GM12878 (cell line): ENCODE measurements around the gene MAGI2. TPM values are rescaled to one million over a fixed set of nuclear protein-coding genes. Genes with fewer than 3 reads are reported as not detected.

Experiments
- ATAC-seq: fragments of 200-7000 bp; cut with Tn5 transposase; 3 replicates; pipeline ENCODE4 v1.9.1; 2020; ENCODE audit warnings: mild to moderate bottlenecking, moderate library complexity
- BruUV-seq: library from RNA; stranded (reverse); fragments of 400-500 nt; replicated peaks from 2 replicates; lab custom pipeline; 2021; lab: Mats Ljungman, UMichigan
- CTCF ChIA-PET: fragments of 300-600 bp; sonication (Branson Sonifier 250); formaldehyde crosslinking; extraction: SDS; loops from one replicate; lab custom pipeline; 2021; ENCODE audit warnings: inconsistent platforms; lab: Yijun Ruan, JAX
- POLR2A ChIA-PET: fragments of 350-600 bp; formaldehyde crosslinking; extraction: SDS; loops from one replicate; lab custom pipeline; 2021; ENCODE audit warnings: inconsistent platforms; lab: Charles Lee
- RAD21 ChIA-PET: fragments of 300-600 bp; sonication (Branson Sonifier 250); formaldehyde crosslinking; loops from one replicate; lab custom pipeline; 2023; ENCODE audit warnings: antibody characterized with exemption; ENCODE audit not compliant: unreplicated experiment; lab: Charles Lee
- SMC1A ChIA-PET: fragments of 300-600 bp; sonication (Branson Sonifier 250); formaldehyde crosslinking; loops from one replicate; lab custom pipeline; 2023; ENCODE audit not compliant: unreplicated experiment, uncharacterized antibody; lab: Charles Lee
- DNase-seq: peaks from one replicate; pipeline ENCODE4 v3.0.0-alpha.2; 2011; ENCODE audit warnings: low read depth, low spot score
- FAIRE-seq: peaks from 3 replicates; lab custom pipeline; 2011; peaks lifted over from hg19 to GRCh38; lab: Jason Lieb, UNC
- H2AFZ ChIP-seq: 2 replicates; pipeline ENCODE4 v1.6.0; 2011; ENCODE audit warnings: low read depth, low read length, control low read depth; ENCODE audit not compliant: control insufficient read depth
- H3K27ac ChIP-seq: 2 replicates; pipeline ENCODE4 v1.5.1; 2011; ENCODE audit warnings: control low read depth; ENCODE audit not compliant: control insufficient read depth, insufficient read depth
- H3K27me3 ChIP-seq, 2 experiments: replicated peaks in 1 of 2; 2 replicates each; pipeline versions ENCODE4 v1.6.0 to v1.6.1; 2011; ENCODE audit warnings: low read length in 1 of 2; ENCODE audit not compliant: control insufficient read depth in 2 of 2, insufficient read depth in 2 of 2
- H3K36me3 ChIP-seq, 2 experiments: 2 replicates each; pipeline ENCODE4 v1.5.1; 2011; ENCODE audit warnings: low read length in 1 of 2; ENCODE audit not compliant: control insufficient read depth in 2 of 2, insufficient read depth in 2 of 2
- H3K4me1 ChIP-seq: 2 replicates; pipeline ENCODE4 v1.6.1; 2011; ENCODE audit warnings: mild to moderate bottlenecking, low read length, moderate library complexity, mixed read lengths; ENCODE audit not compliant: control insufficient read depth, insufficient read depth
- H3K4me2 ChIP-seq: 2 replicates; pipeline ENCODE4 v1.6.0; 2011; ENCODE audit warnings: control low read depth; ENCODE audit not compliant: control insufficient read depth, insufficient read depth
- H3K4me3 ChIP-seq: fragments of 200-600 bp; sonication (generic); 2 replicates; pipeline ENCODE4 v1.5.1; 2016
- H3K79me2 ChIP-seq: 2 replicates; pipeline ENCODE4 v1.6.0; 2011; ENCODE audit warnings: low read length; ENCODE audit not compliant: control insufficient read depth, insufficient read depth
- H3K9ac ChIP-seq: 2 replicates; pipeline ENCODE4 v1.8.0; 2011; ENCODE audit warnings: low read length, control low read depth, mixed read lengths; ENCODE audit not compliant: control insufficient read depth, insufficient read depth
- H3K9me3 ChIP-seq: replicated peaks from 3 replicates; pipeline ENCODE4 v1.5.1; 2011; ENCODE audit warnings: mild to moderate bottlenecking, low read length; ENCODE audit not compliant: control insufficient read depth, insufficient read depth
- H4K20me1 ChIP-seq: 2 replicates; pipeline ENCODE4 v1.6.0; 2011; ENCODE audit not compliant: control insufficient read depth, insufficient read depth
- ATF7 ChIP-seq: fragments of 450-650 bp; IDR thresholded peaks from 2 replicates; pipeline ENCODE4 v1.6.1; 2016; ENCODE audit warnings: low read depth, mild to moderate bottlenecking
- DPF2 ChIP-seq: fragments of 450-650 bp; IDR thresholded peaks from 2 replicates; pipeline ENCODE4 v1.6.1; 2017; ENCODE audit warnings: mild to moderate bottlenecking
- FOXK2 ChIP-seq: fragments of 450-650 bp; IDR thresholded peaks from 2 replicates; pipeline ENCODE4 v1.6.1; 2017; ENCODE audit warnings: mild to moderate bottlenecking, moderate library complexity
- MXI1 ChIP-seq: fragments of 150-350 bp; IDR thresholded peaks from 2 replicates; pipeline ENCODE4 v1.6.1; 2011; ENCODE audit warnings: low read depth, mild to moderate bottlenecking, inconsistent platforms, low read length, improper control_type of control experiment
- SPI1 ChIP-seq: IDR thresholded peaks from 2 replicates; pipeline ENCODE4 v1.6.1; 2011; ENCODE audit warnings: low read depth, mild to moderate bottlenecking, low read length, moderate library complexity, borderline replicate concordance; ENCODE audit not compliant: insufficient read depth
- WRNIP1 ChIP-seq: IDR thresholded peaks from 2 replicates; pipeline ENCODE4 v1.6.1; 2011; ENCODE audit warnings: low read depth, low read length, improper control_type of control experiment, borderline replicate concordance
- ZBTB4 ChIP-seq: fragments of 450-650 bp; formaldehyde crosslinking; IDR thresholded peaks from 2 replicates; pipeline ENCODE4 v1.4.0; 2022; ENCODE audit warnings: mild to moderate bottlenecking, moderate library complexity
- ZNF687 ChIP-seq: fragments of 450-650 bp; IDR thresholded peaks from 2 replicates; pipeline ENCODE4 v1.6.1; 2017; ENCODE audit warnings: mild to moderate bottlenecking, moderate library complexity
- in situ Hi-C: fragments of 300-500 bp; cut with MboI; formaldehyde crosslinking; loops from 9 replicates; pipeline ENCODE4 v1.14.3; 2018; ENCODE audit warnings: mixed read lengths
- intact Hi-C: fragments of 100-400 bp; cut with micrococcal nuclease; formaldehyde crosslinking; loops from one replicate; pipeline ENCODE4 v1.14.2; 2022; ENCODE audit not compliant: unreplicated experiment
- polyA plus RNA-seq, 11 experiments: library from polyadenylated mRNA; depleted of rRNA in 4 of 11; unstranded in 6 of 11; stranded (reverse) in 5 of 11; fragments of >200 nt; fragmentation: Nextera tagmentation in 4 of 11; fragmentation: Illumina TruSeq in 1 of 11; extraction: Ambion mirVana in 4 of 11; extraction: Trizol in 1 of 11; gene quantifications; 1 replicate in 1 of 11; 2 replicates in 10 of 11; pipeline versions ENCODE4 v1.2.1 to v1.2.3, GENCODE V29; 2011 to 2016; ENCODE audit warnings: inconsistent platforms in 2 of 11, missing spikeins in 2 of 11, low read depth in 1 of 11
- total RNA-seq, 4 experiments: library from RNA; depleted of rRNA in 3 of 4; stranded (reverse); fragments of >200 nt in 3 of 4; fragmentation: Illumina TruSeq in 1 of 4; extraction: Trizol in 1 of 4; gene quantifications; 2 replicates each; pipeline versions ENCODE4 v1.2.1 to v1.2.3, GENCODE V29; 2013 to 2021

The MAGI2 gene
- total and polyA plus RNA-seq, 10 of the 15 experiments (the other 5 are each of a cell fraction or from before 2014, with no cell fraction given): 0.01 to 0.31 (median 0.05) TPM; not detected in 2

GRCh38 chr7:78189762-78190161, 1263.7 kb downstream of the MAGI2 start:
- no peaks in the 10 kb centered on the region for H3K36me3 ChIP-seq
- POLR2A ChIA-PET: no interaction called here
- intact Hi-C loops (no loop called here), in situ Hi-C loops (no loop called here)
- RAD21 ChIA-PET: no interaction called here
- no peak overlapping the region for H3K9ac ChIP-seq
- H2AFZ ChIP-seq: no peak overlapping the region
- H3K27me3 ChIP-seq: no peaks in the 10 kb centered on the region
- no peaks in the 10 kb centered on the region for H3K4me1 ChIP-seq
- no peak overlapping the region for H3K4me3 ChIP-seq
- TF ChIP-seq FOXK2: no peak
- no peak for TF ChIP-seq ZNF687
- TF ChIP-seq ATF7: no peak
- TF ChIP-seq ZBTB4 (CRISPR knock-in tag): no peak
- TF ChIP-seq WRNIP1: no peak
- TF ChIP-seq MXI1: no peak
- TF ChIP-seq SPI1: peak; percentile 64
- no peak for TF ChIP-seq DPF2
- no peaks in the 10 kb centered on the region for H4K20me1 ChIP-seq
- no peaks in the 10 kb centered on the region for H3K9me3 ChIP-seq
- no peak for DNase-seq
- no peak overlapping the region for H3K27ac ChIP-seq
- CTCF ChIA-PET: no interaction called here
- SMC1A ChIA-PET: no interaction called here
- H3K79me2 ChIP-seq: no peaks in the 10 kb centered on the region
- peak; percentile 47 for FAIRE-seq
- no peak overlapping the region for H3K4me2 ChIP-seq
- BruUV-seq: no TSS peak
- ATAC-seq: no peak
